Measurements from ENCODE around the gene ZFYVE27. TPM values are rescaled to one million over a fixed set of nuclear protein-coding genes. Genes with fewer than 3 reads are reported as not detected.

ZFYVE27 gene
- total and polyA plus RNA-seq, 4 donors: 21.1 to 33.9 (median 26.8) TPM

DNA sequence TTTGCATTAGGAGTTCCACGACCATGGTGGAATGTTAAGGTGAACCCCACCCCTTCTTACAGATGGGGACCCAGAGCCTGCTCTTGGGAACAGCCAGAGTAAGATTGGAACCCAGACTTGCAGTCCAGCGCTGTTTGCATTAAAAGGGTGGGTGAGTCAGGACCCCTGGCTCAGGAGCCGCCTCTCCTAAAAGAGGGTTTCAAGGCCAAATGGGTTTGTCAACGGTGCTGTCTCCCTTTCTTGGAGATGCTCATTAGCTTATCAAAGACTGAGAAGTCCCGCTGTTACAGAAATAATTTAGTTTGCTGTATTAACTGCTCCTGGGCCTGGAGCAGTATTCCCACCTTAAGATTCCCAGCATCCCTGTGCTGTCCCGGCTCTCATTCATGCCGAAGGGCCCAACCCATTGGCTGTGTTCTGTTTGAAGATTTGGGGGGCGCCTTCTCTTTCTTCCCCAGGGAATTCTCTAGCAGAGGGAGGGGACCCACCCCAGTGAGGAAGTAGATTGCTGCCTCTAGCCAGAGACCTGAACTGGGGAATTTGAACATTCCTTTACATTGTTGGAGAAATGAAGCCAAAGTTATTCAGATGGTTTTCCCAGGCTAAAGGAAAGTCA, 21.6 kb upstream of the ZFYVE27 start:
- Histone ChIP-seq H3K27ac (ENCODE audit: low read depth in 1 of 2, low read length in 1 of 2) (peak overlapping the region; percentile 81 to 92), H3K9me3 (ENCODE audit: control insufficient read depth in 4 of 4, insufficient read depth in 3 of 4, low read length in 3 of 4) (no peaks in the 10 kb centered on the region), H3K4me3 (no peak overlapping the region), H3K9ac (ENCODE audit: insufficient read depth in 1 of 2, low read length in 2 of 2) (peak overlapping the region in 1 of 2 donors; percentile 34), H3K36me3 (ENCODE audit: control insufficient read depth in 4 of 4, insufficient read depth in 4 of 4, low read length in 4 of 4) (peaks cover 0 to 14% (median 0%) of the 10 kb centered on the region in 4 donors), H3K27me3 (ENCODE audit: control insufficient read depth in 3 of 3, insufficient read depth in 3 of 3, low read length in 2 of 3) (no peaks in the 10 kb centered on the region), H3K4me1 (ENCODE audit: control insufficient read depth in 5 of 5, insufficient read depth in 5 of 5, low read length in 5 of 5) (peaks cover 0 to 23% (median 8%) of the 10 kb centered on the region in 5 donors)
- no peak for DNase-seq
- TF ChIP-seq, protein P1, sequence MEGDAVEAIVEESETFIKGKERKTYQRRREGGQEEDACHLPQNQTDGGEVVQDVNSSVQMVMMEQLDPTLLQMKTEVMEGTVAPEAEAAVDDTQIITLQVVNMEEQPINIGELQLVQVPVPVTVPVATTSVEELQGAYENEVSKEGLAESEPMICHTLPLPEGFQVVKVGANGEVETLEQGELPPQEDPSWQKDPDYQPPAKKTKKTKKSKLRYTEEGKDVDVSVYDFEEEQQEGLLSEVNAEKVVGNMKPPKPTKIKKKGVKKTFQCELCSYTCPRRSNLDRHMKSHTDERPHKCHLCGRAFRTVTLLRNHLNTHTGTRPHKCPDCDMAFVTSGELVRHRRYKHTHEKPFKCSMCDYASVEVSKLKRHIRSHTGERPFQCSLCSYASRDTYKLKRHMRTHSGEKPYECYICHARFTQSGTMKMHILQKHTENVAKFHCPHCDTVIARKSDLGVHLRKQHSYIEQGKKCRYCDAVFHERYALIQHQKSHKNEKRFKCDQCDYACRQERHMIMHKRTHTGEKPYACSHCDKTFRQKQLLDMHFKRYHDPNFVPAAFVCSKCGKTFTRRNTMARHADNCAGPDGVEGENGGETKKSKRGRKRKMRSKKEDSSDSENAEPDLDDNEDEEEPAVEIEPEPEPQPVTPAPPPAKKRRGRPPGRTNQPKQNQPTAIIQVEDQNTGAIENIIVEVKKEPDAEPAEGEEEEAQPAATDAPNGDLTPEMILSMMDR (IDR thresholded peaks at IDR 0.05; ENCODE audit: control extremely low read depth, extremely low read depth): no peak
- no peak for ATAC-seq (ENCODE audit: insufficient read depth, low FRiP score)
- 68 to 80% methylated on average over 8 of the region's 8 CpGs for WGBS, 2 donors

DNA sequence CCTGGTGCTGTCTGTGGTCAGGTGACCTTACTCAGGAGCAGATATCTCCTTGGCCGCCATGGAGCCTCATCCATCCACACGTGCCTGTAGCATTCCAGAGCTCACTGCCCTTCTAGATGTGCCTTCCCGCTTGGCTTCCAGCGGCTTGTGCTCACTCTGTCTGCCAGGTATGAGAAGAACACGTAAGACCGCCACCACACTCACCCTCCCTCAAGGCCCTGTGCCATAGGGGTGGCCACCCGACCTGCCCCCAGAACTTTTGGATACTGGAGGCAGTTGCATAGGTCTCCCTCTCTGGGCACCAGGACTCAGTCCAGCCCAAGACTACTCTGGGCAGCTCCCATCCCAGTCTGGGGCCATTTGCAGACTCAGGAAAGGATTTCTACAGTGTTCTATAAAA, 19.3 kb upstream of the ZFYVE27 start:
- no peak overlapping the region for H3K4me3 ChIP-seq
- peaks cover 0 to 14% (median 0%) of the 10 kb centered on the region in 4 donors for H3K36me3 ChIP-seq (ENCODE audit: control insufficient read depth in 4 of 4, insufficient read depth in 4 of 4, low read length in 4 of 4)
- DNase-seq (no peak), ATAC-seq (ENCODE audit: insufficient read depth, low FRiP score) (no peak)
- no peak overlapping the region for H3K9ac ChIP-seq (ENCODE audit: insufficient read depth in 1 of 2, low read length in 2 of 2)
- TF ChIP-seq, protein P1 (IDR thresholded peaks at IDR 0.05; ENCODE audit: control extremely low read depth, extremely low read depth): no peak
- peaks cover 0 to 23% (median 8%) of the 10 kb centered on the region in 5 donors for H3K4me1 ChIP-seq (ENCODE audit: control insufficient read depth in 5 of 5, insufficient read depth in 5 of 5, low read length in 5 of 5)
- peak overlapping the region in 1 of 2 donors; percentile 83 for H3K27ac ChIP-seq (ENCODE audit: low read depth in 1 of 2, low read length in 1 of 2)
- H3K27me3 ChIP-seq (ENCODE audit: control insufficient read depth in 3 of 3, insufficient read depth in 3 of 3, low read length in 2 of 3): no peaks in the 10 kb centered on the region
- 92 to 98% methylated on average over 7 of the region's 7 CpGs for WGBS, 2 donors
- H3K9me3 ChIP-seq (ENCODE audit: control insufficient read depth in 4 of 4, insufficient read depth in 3 of 4, low read length in 3 of 4): no peaks in the 10 kb centered on the region

DNA sequence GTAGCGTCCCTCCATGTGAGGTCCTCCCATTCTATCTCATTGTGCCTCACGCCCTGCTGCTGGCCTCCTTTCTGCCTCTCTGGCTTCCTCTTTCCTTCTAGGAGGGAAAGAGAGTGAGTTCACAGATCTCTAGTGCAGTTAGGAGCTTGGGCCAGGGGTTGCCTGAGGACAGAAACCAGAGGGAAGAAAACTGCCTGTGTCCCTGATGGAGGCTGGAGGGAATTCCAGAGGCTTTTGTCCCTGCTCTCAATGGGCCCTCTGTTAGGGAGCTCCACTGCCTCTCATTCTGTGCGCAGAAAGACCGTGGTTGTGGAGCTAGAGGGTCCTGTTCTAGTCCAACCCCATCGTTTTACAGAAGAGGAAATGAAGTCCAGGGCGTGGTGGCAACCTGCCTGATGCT, 18.8 kb upstream of the ZFYVE27 start:
- Histone ChIP-seq H3K36me3 (ENCODE audit: control insufficient read depth in 4 of 4, insufficient read depth in 4 of 4, low read length in 4 of 4) (peaks cover 0 to 14% (median 0%) of the 10 kb centered on the region in 4 donors), H3K9ac (ENCODE audit: insufficient read depth in 1 of 2, low read length in 2 of 2) (peak overlapping the region in 1 of 2 donors; percentile 11), H3K9me3 (ENCODE audit: control insufficient read depth in 4 of 4, insufficient read depth in 3 of 4, low read length in 3 of 4) (no peaks in the 10 kb centered on the region), H3K27ac (ENCODE audit: low read depth in 1 of 2, low read length in 1 of 2) (peak overlapping the region in 1 of 2 donors; percentile 83), H3K4me1 (ENCODE audit: control insufficient read depth in 5 of 5, insufficient read depth in 5 of 5, low read length in 5 of 5) (peaks cover 0 to 18% (median 7%) of the 10 kb centered on the region in 5 donors), H3K27me3 (ENCODE audit: control insufficient read depth in 3 of 3, insufficient read depth in 3 of 3, low read length in 2 of 3) (no peaks in the 10 kb centered on the region), H3K4me3 (no peak overlapping the region)
- ATAC-seq (ENCODE audit: insufficient read depth, low FRiP score): no peak
- no peak for DNase-seq
- 55 to 60% methylated on average over 6 of the region's 6 CpGs for WGBS, 2 donors
- TF ChIP-seq, protein P1 (IDR thresholded peaks at IDR 0.05; ENCODE audit: control extremely low read depth, extremely low read depth): no peak
